HUES64 (cell line): ENCODE measurements around the gene RGS11.
"Not testable (repeated sequence)": the region's sequence is repeated elsewhere in the genome, so short reads cannot be mapped to it uniquely, and the experiment has no call there.

Experiments used
- H3K27ac ChIP-seq: 2 replicates; pipeline ENCODE4 v1.7.0; 2013; ENCODE audit warnings: low read depth, low read length, inconsistent platforms
- H3K27me3 ChIP-seq: 2 replicates; pipeline ENCODE4 v1.6.1; 2013; ENCODE audit warnings: mild to moderate bottlenecking, low read length; ENCODE audit not compliant: insufficient read depth
- H3K36me3 ChIP-seq: 2 replicates; pipeline ENCODE4 v1.6.1; 2013; ENCODE audit warnings: mild to moderate bottlenecking, low read length; ENCODE audit not compliant: insufficient read depth
- H3K4me1 ChIP-seq: 2 replicates; pipeline ENCODE4 v1.6.1; 2013; ENCODE audit warnings: mild to moderate bottlenecking, low read length, moderate library complexity; ENCODE audit not compliant: insufficient read depth
- H3K4me3 ChIP-seq: 2 replicates; pipeline ENCODE4 v1.5.1; 2013; ENCODE audit warnings: mild to moderate bottlenecking, low read length, moderate library complexity
- H3K9ac ChIP-seq: 2 replicates; pipeline ENCODE4 v1.6.1; 2013; ENCODE audit warnings: mild to moderate bottlenecking, low read depth, low read length
- H3K9me3 ChIP-seq: 2 replicates; pipeline ENCODE4 v1.6.1; 2013; ENCODE audit warnings: low read depth, low read length; ENCODE audit not compliant: insufficient read depth
- WGBS: fragments of 150-250, 120-280 bp; methylation state at CpG from one replicate; pipeline ENCODE4 v1.1.7; 2013; ENCODE audit warnings: missing lambda C conversion rate; 5-methylcytosine and 5-hydroxymethylcytosine counted together

The RGS11 gene

DNA sequence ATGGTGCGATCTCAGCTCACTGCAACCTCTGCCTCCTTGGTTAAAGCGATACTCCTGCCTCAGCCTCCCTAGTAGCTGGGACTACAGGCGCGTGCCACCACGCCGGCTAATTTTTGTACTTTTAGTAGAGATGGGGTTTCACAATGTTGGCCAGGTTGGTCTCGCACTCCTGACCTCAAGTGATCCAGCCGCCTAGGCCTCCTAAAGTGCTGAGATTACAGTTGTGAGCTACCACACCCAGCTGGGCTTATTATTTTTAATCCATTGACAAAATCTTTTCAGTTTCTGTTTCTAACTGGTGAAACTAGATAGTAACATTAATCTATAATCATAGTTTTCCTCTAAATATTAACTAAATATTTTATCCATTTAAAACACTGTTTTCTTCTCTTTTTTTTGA is 35.2 kb downstream of the RGS11 start:
- no peak overlapping the region for H3K27ac ChIP-seq
- no peak overlapping the region for H3K9ac ChIP-seq
- H3K9me3 ChIP-seq: no peaks in the 10 kb centered on the region
- no peak overlapping the region for H3K4me3 ChIP-seq
- no peaks in the 10 kb centered on the region for H3K36me3 ChIP-seq
- H3K27me3 ChIP-seq: no peaks in the 10 kb centered on the region
- 96% methylated on average over 8 of the region's 8 CpGs for WGBS
- no peaks in the 10 kb centered on the region for H3K4me1 ChIP-seq

DNA sequence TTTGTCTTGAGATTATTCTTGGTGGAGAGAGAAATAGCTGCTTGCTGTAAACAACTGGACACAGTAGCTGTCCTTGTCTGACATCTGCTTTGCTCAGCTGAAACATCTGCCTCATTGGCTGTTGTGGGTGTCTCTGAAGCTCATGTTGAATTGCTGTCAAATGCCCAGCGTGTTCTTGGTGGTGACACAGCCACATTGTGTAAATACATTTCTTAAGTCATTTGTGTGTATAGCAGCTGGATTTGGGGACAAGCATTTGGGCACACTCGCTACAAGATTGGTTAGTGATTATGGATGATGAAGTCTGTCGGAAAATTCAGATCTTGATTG is 35.8 kb downstream of the RGS11 start:
- no peaks in the 10 kb centered on the region for H3K4me1 ChIP-seq
- no peak overlapping the region for H3K4me3 ChIP-seq
- WGBS: 91% methylated on average over 3 of the region's 3 CpGs
- H3K36me3 ChIP-seq: no peaks in the 10 kb centered on the region
- no peaks in the 10 kb centered on the region for H3K9me3 ChIP-seq
- H3K27ac ChIP-seq: no peak overlapping the region
- no peaks in the 10 kb centered on the region for H3K27me3 ChIP-seq
- no peak overlapping the region for H3K9ac ChIP-seq

DNA sequence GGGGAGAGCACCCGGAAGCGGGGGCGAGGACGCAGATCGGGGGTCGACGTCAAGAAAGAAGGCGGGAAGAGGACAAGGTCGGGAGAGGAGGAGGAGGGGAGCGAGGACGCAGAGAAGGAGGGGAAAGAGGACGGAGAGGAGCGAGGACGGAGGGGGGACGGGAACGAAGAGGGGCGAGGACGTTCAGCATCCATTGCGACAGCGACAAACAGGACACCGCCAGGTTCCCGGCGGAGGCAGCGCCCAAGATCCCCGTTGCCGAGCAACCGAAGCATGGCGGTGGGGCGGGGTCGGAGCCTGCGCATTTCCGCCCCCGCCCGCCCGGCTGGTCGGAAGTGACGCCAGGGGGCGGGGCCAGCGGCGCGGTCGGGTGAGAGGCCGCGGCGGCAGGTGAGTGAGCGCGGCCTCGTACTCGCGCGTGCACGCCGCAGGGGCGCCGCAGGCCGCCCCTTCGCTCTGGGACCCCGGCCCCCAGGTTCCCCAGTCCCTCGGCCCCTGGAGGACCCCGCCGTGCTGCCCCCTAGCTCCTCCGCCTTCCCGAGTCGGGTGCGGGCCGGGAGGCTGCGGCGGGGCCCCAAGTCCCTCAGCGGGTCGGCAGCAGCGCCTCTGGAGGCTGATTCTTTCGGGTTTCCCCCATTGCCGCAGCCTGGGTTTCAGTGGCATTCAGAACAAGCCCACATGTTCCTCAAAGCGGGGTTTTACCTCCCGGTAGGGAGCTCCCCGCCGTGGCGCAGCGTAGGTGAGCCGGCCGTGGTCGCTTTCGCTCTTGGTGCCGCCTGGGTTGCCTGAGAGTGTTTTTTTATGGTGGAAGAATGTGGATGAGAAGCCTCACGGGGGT is 41.1 kb downstream of the RGS11 start, which contains the start of gene FAM234A:
TSS of gene FAM234A (plus strand) at position 354 of the 838 bp plus-strand sequence. CDS start 19,593 bp downstream, outside the sequence.
- H3K9me3 ChIP-seq: no peaks in the 10 kb centered on the region
- peak within 1 kb of the TSS; percentile 85 for H3K4me3 ChIP-seq
- H3K9ac ChIP-seq: peak within 1 kb of the TSS; percentile 92
- under 1% methylated on average over 85 of the region's 85 CpGs for WGBS
- H3K27ac ChIP-seq: peak within 1 kb of the TSS; percentile 96
- no peaks in the 10 kb centered on the region for H3K4me1 ChIP-seq
- H3K27me3 ChIP-seq: no peaks in the 10 kb centered on the region
- H3K36me3 ChIP-seq: no peaks in the 10 kb centered on the region

- peaks cover 11% of the 10 kb centered on the region; the same call in 1 of the 2 replicates for H3K4me1 ChIP-seq
- no peaks in the 10 kb centered on the region for H3K9me3 ChIP-seq
- no peaks in the 10 kb centered on the region for H3K27me3 ChIP-seq
- H3K36me3 ChIP-seq: peaks cover 21% of the 10 kb centered on the region
- 92% methylated on average over 21 of the region's 22 CpGs for WGBS
- H3K4me3 ChIP-seq: no peak overlapping the region
- no peak overlapping the region for H3K9ac ChIP-seq
- no peak overlapping the region for H3K27ac ChIP-seq
Observed at GRCh38 chr16:230949-231348, 44.8 kb downstream of the RGS11 start.

DNA sequence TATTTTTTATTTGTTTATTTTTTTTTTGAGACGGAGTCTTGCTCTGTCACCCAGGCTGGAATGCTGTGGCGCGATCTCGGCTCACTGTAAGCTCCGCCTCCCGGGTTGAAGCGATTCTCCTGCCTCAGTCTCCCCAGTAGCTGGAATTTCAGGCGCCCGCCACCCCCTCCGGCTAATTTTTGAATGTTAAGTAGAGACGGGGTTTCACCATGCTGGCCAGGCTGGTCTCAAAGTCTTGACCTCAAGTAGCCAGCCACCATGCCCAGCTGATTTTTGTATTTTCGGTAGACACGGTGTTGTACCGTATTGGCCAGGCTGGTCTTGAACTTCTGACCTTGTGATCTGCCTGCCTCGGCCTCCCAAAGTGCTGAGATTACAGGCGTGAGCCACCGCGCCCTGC is 45.4 kb downstream of the RGS11 start:
- H3K9ac ChIP-seq, H3K27ac ChIP-seq, H3K4me3 ChIP-seq, H3K27me3 ChIP-seq, H3K9me3 ChIP-seq: not testable (repeated sequence)
- H3K36me3 ChIP-seq: peaks cover 26% of the 10 kb centered on the region
- 96% methylated on average over 18 of the region's 18 CpGs for WGBS
- peaks cover 11% of the 10 kb centered on the region; the same call in 1 of the 2 replicates for H3K4me1 ChIP-seq

DNA sequence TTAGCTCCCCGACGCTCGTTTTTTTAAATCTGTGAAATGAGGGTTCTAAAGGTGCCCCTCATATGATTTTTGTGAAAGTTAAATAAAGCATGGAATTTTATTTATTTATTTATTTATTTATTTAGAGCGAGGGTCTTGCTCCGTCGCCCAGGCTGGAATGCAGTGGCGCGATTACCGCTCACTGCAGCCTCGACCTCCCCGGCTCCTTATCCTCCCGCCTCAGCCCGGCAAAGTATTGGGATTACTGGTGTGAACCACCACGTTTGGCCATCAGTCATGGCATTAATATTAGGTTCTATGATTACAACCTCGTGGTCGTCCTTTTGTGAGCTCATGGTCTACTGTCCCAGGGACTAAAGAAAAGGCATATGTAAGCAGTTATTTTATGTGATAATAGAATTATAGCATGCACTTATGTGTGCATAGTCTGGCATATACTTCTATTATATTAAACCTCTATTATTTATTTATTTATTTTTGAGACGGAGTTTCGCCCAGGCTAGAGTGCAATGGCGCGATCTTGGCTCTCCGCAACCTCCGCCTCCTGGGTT is 45.9 kb downstream of the RGS11 start:
- H3K27me3 ChIP-seq: no peaks in the 10 kb centered on the region
- H3K9me3 ChIP-seq: no peaks in the 10 kb centered on the region
- no peak overlapping the region for H3K9ac ChIP-seq
- peaks cover 30% of the 10 kb centered on the region for H3K36me3 ChIP-seq
- 92% methylated on average over 22 of the region's 22 CpGs for WGBS
- H3K27ac ChIP-seq: no peak overlapping the region
- peaks cover 11% of the 10 kb centered on the region; the same call in 1 of the 2 replicates for H3K4me1 ChIP-seq
- H3K4me3 ChIP-seq: peak overlapping the region; percentile 85

DNA sequence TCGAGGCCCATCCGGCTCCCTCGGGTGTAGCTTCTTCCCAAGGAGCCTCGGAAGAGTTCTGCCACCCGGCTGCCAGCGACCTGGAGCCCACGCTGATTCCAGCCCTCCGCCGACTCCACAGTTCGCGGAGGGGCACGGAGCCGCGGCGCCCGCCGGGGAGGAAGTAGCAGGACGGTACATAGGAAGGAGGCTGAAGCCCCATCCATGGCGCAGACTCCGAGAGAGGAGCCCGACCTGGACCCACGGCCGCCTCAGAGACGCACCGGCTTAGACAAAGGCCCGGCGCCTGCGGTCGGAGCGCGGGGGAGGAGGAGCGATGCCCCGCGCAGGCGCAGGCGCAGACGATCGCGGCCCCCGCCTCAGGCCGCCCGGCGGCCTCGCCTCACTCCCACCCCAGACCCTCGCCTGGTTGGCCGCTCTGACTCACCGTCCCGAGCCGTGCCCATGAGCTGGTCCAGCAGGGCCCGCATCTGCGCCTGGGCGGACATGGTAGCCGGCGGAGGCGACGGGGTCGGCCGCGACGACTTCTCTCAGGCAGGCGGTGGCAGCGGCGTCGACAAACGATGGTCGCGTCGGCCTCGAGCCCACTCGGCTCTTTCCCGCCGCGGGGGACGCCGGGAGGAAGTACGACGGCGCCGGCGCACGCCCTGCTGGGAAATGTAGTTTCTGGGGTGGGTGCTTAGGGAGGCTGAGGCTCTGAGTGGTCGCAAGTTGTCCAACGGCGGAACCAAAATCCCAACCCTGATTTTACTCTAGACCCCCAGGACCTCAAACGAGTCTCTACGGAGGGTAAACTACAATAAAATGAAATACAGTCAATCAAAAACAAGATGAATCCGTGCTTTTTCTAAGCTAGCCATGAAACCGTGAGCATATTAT is 46.7 kb downstream of the RGS11 start, which contains the start of gene LUC7L:
TSS of gene LUC7L (minus strand) at position 598 of the 879 bp plus-strand sequence. CDS start at position 488, 110 bp downstream.
- H3K4me1 ChIP-seq: peaks cover 11% of the 10 kb centered on the region; the same call in 1 of the 2 replicates
- WGBS: 3% methylated on average over 88 of the region's 88 CpGs
- H3K9ac ChIP-seq: peak within 1 kb of the TSS; percentile 98
- peaks cover 37% of the 10 kb centered on the region for H3K36me3 ChIP-seq
- no peaks in the 10 kb centered on the region for H3K9me3 ChIP-seq
- H3K27me3 ChIP-seq: no peaks in the 10 kb centered on the region
- H3K4me3 ChIP-seq: peak within 1 kb of the TSS; percentile 85
- H3K27ac ChIP-seq: peak within 1 kb of the TSS; percentile 97

DNA sequence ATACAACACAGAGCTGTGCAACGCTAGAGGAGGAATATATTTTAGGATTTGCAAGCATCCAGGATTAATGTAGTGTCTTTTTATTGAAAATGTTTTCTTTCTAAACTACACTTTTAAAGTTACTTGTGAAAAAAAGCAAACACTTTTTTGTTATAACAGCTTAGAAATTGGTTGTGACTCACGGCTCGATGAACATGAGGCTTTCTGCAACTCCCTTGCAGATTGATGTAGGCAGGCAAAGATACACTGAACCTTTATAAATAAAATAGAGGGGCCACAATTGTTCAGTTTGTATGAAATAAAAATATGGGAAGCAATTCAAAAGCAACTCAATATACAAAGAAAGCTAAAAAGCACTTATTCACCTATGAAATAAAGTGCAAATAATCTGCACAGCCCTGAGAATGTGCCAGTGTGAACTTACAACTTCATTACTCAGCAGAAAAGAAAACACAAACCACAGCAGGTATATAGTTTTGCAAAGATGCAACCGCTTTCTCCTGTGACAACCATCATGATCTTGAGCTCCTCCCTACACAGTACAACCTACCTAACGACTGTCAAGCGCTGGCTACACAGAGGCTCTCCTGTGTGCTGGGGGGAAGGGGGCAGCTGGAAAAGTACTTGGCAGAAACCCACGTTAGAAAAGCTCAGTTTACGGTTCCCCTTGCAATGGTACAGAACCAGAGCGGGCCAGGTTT is 47.4 kb downstream of the RGS11 start:
- Histone ChIP-seq H3K36me3 (peaks cover 45% of the 10 kb centered on the region), H3K4me1 (peaks cover 11% of the 10 kb centered on the region; the same call in 1 of the 2 replicates), H3K4me3 (peak overlapping the region; percentile 85), H3K27ac (peak overlapping the region; percentile 97), H3K9me3 (no peaks in the 10 kb centered on the region), H3K9ac (peak overlapping the region; percentile 98), H3K27me3 (no peaks in the 10 kb centered on the region)
- WGBS: 21% methylated on average over 9 of the region's 9 CpGs

- H3K27me3 ChIP-seq: no peaks in the 10 kb centered on the region
- no peaks in the 10 kb centered on the region for H3K9me3 ChIP-seq
- H3K9ac ChIP-seq: no peak overlapping the region
- peaks cover 95% of the 10 kb centered on the region for H3K36me3 ChIP-seq
- no peak overlapping the region for H3K4me3 ChIP-seq
- H3K4me1 ChIP-seq: no peaks in the 10 kb centered on the region
- H3K27ac ChIP-seq: no peak overlapping the region
- 95% methylated on average over 4 of the region's 4 CpGs for WGBS
Observed at GRCh38 chr16:220021-220420, 55.7 kb downstream of the RGS11 start.
